ENCODE data around the gene MICAL3. TPM values are rescaled to one million over a fixed set of nuclear protein-coding genes. Genes with fewer than 3 reads are reported as not detected.

MICAL3 gene
- total and polyA plus RNA-seq, 9 of the 15 experiments (the other 6 are each of a cell fraction or from before 2014, with no cell fraction given): 0.53 to 32.1 (median 12.3) TPM

GRCh38 chr22:17916226-17916889 is 108.0 kb downstream of the MICAL3 start (continued):
- TF ChIP-seq GABPA (tag; conservative IDR thresholded peaks at IDR 0.05; ENCODE audit: low read depth) (no peak), SMARCA5 (IDR thresholded peaks at IDR 0.05) (0 out of 2 replicates have a peak, but pooled peaks have one; percentile 60), FOXA3 (CRISPR knock-in tag; conservative IDR thresholded peaks at IDR 0.05 in 1 of 2, IDR thresholded peaks at IDR 0.05 in 1 of 2) (0 out of 4 replicates have a peak, but pooled peaks of 1 of the 2 experiments have one; percentile 21), CLOCK (CRISPR knock-in tag; IDR thresholded peaks at IDR 0.05; ENCODE audit: borderline replicate concordance) (no peak), RHOXF2B (CRISPR knock-in tag; conservative IDR thresholded peaks at IDR 0.05) (no peak), ASH1L (IDR thresholded peaks at IDR 0.05; ENCODE audit: borderline replicate concordance, low read depth, partially characterized antibody) (no peak), ARID1B (IDR thresholded peaks at IDR 0.05) (peak; percentile 70), IRF1 (CRISPR knock-in tag; IDR thresholded peaks at IDR 0.05; ENCODE audit: borderline replicate concordance) (no peak), THAP7 (CRISPR knock-in tag; IDR thresholded peaks at IDR 0.05) (no peak), CBX8 (IDR thresholded peaks at IDR 0.05; ENCODE audit: borderline replicate concordance, extremely low read depth, low read depth, low read length, poor library complexity, severe bottlenecking) (no peak), HSF4 (CRISPR knock-in tag; IDR thresholded peaks at IDR 0.05; ENCODE audit: borderline replicate concordance) (no peak), FOS (IDR thresholded peaks at IDR 0.05; ENCODE audit: extremely low read depth, insufficient read length) (no peak), SMC3 (conservative IDR thresholded peaks at IDR 0.05; ENCODE audit: insufficient read depth, low read depth, low read length) (no peak), TAF7 (tag; IDR thresholded peaks at IDR 0.05) (no peak), ZC3H4 (CRISPR knock-in tag; IDR thresholded peaks at IDR 0.05; ENCODE audit: borderline replicate concordance) (no peak), ILF3 (IDR thresholded peaks at IDR 0.05; ENCODE audit: borderline replicate concordance) (no peak), PCBP1 (IDR thresholded peaks at IDR 0.05; ENCODE audit: low read depth, low read length, poor library complexity, severe bottlenecking) (no peak), PHF20 (IDR thresholded peaks at IDR 0.05; ENCODE audit: partially characterized antibody) (no peak), ZBTB11 (CRISPR knock-in tag; IDR thresholded peaks at IDR 0.05) (no peak)

All from K562 (cell line).